Effector CD8-positive, alpha-beta T cell (primary cell): ENCODE data around the gene CSGALNACT2.
"Not testable (repeated sequence)": the region's sequence is repeated elsewhere in the genome, so short reads cannot be mapped to it uniquely, and the experiment has no call there.

Source experiments
- DNase-seq: peaks from one replicate; lab custom pipeline; 2025; lab: John Stamatoyannopoulos, UW

The CSGALNACT2 gene

DNA sequence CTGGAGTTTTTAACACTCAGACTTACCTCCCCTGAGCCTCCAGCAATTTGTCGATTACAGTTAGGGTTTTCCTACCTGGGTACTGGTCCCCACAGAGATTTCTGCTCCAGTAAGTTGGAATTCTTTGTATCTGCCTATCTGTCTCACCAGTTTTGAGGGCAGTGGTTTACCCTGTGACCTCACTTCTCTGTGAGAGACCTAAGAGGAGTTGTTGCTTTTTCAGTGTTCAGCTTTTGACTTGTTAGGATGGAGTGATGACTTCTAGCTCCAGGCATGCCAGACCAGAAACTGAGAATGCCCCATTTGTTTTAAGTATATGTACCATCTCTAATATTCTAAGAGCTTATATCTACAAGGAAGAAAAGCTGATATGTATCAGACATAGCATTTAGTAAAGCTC lies 42.9 kb downstream of the CSGALNACT2 start:
- DNase-seq: no peak

- not testable (repeated sequence) for DNase-seq
Observed at GRCh38 chr10:43183764-43184163, 45.5 kb downstream of the CSGALNACT2 start.

- DNase-seq: no peak
Observed at GRCh38 chr10:43186150-43186549, 47.9 kb downstream of the CSGALNACT2 start.

DNA sequence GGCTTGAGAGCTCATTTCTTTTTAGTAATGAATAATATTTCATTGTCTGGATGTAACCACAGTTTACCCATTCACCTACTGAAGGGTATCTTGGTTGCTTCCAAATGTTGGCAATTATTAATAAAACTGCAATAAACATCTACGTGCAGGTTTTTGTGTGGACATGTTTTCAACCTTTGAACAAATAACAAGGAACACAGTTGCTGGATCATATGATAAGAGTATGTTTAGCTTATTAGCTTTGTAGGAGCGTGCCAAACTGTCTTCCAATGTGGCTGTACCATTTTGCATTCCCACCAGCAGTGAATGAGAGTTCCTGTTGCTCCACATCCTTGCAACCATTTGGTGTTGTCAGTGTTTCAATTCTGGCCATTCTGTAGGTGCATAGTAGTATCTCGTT lies 49.0 kb downstream of the CSGALNACT2 start:
- no peak for DNase-seq

GRCh38 chr10:43188702-43189101 lies 50.5 kb downstream of the CSGALNACT2 start:
- no peak for DNase-seq

DNA sequence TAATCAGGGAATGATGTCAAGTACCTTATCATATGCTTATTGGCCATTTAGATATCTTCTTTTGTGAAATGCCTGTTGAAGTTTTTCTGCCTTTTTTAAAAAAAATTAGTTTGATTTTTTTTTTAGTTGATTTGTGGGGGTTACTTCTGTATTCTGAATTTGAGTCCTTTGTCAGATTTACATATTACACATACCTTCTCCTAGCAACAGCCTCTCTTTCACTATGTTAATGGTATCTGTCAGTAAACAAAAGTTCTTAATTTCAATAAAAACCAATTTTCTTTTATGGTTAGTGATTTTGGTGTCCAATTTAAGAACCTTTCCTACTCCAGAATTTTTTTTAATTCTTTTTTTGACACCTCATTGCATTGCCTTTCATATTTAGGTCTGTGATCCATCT lies 52.0 kb downstream of the CSGALNACT2 start:
- no peak for DNase-seq

DNA sequence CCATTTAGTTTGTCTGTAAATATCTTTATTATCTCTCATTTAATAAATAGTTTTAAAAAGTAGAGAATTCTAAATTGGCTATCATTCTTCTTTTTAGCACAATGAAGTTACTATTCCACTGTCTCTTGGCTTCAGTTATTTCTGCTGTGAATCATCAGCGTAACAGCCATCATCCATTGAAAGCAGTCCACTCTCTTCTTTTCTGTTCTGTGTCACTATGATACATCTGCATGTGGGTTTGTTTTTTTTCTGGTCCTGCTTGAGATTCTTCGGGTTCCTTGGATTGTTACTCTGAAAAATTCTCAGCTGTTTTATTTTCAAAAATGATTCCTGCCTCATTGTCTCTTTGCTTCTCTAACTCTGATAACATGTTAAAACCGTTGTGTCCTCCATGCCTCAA lies 52.5 kb downstream of the CSGALNACT2 start:
- no peak for DNase-seq

GRCh38 chr10:43192884-43193283 lies 54.6 kb downstream of the CSGALNACT2 start:
- DNase-seq: no peak

GRCh38 chr10:43193496-43194080 lies 55.3 kb downstream of the CSGALNACT2 start:
- DNase-seq: no peak

- DNase-seq: no peak
Observed at GRCh38 chr10:43194266-43194665, 56.0 kb downstream of the CSGALNACT2 start.

DNA sequence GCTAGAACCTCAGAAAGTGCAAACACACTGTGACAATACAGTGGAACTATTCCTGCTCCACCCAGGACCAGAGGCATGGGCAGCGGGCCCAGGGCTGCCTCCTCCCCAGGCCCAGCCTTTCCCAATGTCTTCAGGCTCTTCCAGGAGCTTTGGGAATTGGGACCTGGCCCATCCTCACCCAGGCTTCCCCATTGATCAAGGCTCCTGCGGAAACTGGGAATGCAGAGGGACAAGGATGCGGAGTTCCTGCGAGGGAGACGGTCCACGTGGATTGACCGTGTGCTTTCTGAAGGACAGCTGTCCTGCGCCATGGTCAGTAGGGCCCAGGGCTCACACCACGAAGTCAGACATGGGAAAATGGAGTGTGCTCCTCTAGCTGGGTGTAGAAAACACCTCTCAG lies 56.6 kb downstream of the CSGALNACT2 start:
- DNase-seq: no peak

- DNase-seq: no peak
Observed at GRCh38 chr10:43195557-43195956, 57.3 kb downstream of the CSGALNACT2 start.

- no peak for DNase-seq
Observed at GRCh38 chr10:43196131-43196980, 58.1 kb downstream of the CSGALNACT2 start.

GRCh38 chr10:43196981-43197833 lies 59.0 kb downstream of the CSGALNACT2 start:
- DNase-seq: no peak

- DNase-seq: no peak
Observed at GRCh38 chr10:43197834-43198681, 59.8 kb downstream of the CSGALNACT2 start.

DNA sequence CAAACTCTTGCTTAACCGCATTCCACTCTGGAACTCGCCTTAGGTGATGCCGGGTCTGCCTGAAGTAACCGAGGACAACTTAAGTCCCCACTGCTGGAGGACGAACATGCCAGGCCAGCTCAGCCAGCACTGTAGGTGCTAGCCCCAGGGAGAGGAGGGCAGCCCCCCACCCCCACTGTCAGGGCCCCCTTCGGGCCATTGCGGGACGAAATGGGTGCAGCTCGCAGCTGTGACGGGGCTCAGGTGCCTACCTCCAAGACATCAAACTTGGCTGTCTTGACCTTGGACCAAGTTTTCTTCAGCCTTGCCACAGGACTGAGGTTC lies 60.4 kb downstream of the CSGALNACT2 start:
- DNase-seq: no peak

GRCh38 chr10:43199088-43199683 lies 60.9 kb downstream of the CSGALNACT2 start:
- DNase-seq: no peak

DNA sequence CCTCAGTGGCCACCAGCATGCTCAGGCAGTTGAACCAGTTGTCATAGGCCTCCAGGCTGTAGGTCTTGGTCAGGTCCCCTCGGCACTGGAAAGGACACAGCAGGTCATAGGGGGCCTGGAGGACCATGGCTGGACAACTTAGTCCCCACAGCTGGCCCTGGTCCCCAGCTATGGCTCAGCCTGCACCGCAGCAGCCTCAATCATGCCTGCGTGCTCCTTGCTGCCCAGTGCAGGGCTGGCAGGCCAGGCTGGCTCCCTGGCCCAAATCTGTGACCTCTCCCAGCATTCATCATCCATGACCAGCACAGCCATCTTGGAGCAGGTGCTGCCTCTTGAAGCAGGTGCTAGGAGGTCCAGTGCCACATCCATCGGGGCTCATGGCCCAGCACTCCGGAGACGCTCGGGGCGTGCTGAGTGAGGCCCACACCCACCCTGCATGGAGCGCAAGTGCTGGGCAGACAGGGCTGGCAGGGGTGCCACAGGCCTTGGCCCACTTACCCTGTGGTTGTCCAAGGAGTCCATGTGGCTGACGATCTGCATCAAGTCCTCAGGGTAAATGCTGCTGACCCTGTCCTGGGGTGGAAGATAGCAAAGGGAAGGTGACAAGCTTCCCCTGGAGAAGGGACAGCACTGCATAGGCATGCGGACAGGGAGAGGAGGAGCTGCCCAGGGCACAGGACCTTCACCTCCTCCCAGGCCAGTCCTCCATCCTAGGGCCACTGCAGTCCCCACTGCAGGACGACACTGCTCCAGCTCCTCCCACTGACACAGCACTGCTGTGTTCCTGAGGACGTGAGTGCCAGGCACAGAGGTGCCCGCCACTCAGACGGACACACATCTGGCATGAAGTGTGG lies 61.7 kb downstream of the CSGALNACT2 start:
- no peak for DNase-seq

GRCh38 chr10:43200538-43201390 lies 62.5 kb downstream of the CSGALNACT2 start:
- no peak for DNase-seq
